HCT116 (cell line): Measurements from ENCODE around the gene CROCC. TPM values are rescaled to one million over a fixed set of nuclear protein-coding genes. Genes with fewer than 3 reads are reported as not detected.
A peak's percentile ranks its signal among the peaks of the same experiment; 100 is the strongest.
"Not testable (repeated sequence)": the region's sequence is repeated elsewhere in the genome, so short reads cannot be mapped to it uniquely, and the experiment has no call there.

Source experiments
- ATAC-seq: fragments of 200-7000 bp; cut with Tn5 transposase; 2 replicates; pipeline ENCODE4 v1.9.1; 2020; ENCODE audit warnings: mild to moderate bottlenecking, moderate library complexity
- BruUV-seq: library from RNA; stranded (reverse); fragments of 400-500 nt; replicated peaks from 2 replicates; lab custom pipeline; 2021; lab: Mats Ljungman, UMichigan
- CTCF ChIA-PET: fragments of 300-600 bp; sonication (Branson Sonifier 250); formaldehyde crosslinking; loops from one replicate; lab custom pipeline; 2021; ENCODE audit warnings: antibody characterized with exemption; lab: Charles Lee
- POLR2A ChIA-PET: fragments of 300-600, 350-600 bp; sonication (Branson Sonifier 250); formaldehyde crosslinking; loops from one replicate; lab custom pipeline; 2021; ENCODE audit warnings: antibody characterized with exemption; lab: Charles Lee
- RAD21 ChIA-PET, 2 experiments: fragments of 300-600 bp; sonication (Branson Sonifier 250); formaldehyde crosslinking; loops; one replicate each; lab custom pipeline; 2023; ENCODE audit warnings: low total read pairs in 2 of 2; ENCODE audit not compliant: uncharacterized antibody in 2 of 2, unreplicated experiment in 2 of 2, low non-redundant PET in 1 of 2; lab: Charles Lee
- DNase-seq: peaks from one replicate; pipeline ENCODE4 v3.0.0-alpha.2; 2010; ENCODE audit warnings: low read depth, low spot score
- H2AFZ ChIP-seq: fragments of 200-600 bp; shearing (Covaris generic), sonication (generic); 2 replicates; pipeline ENCODE4 v1.6.1; 2017; ENCODE audit warnings: low read depth, mixed run types, mixed read lengths, antibody characterized with exemption, low read length; ENCODE audit not compliant: poor library complexity, severe bottlenecking
- H3K27ac ChIP-seq: 2 replicates; pipeline ENCODE4 v1.5.1; 2012; ENCODE audit warnings: low read depth, low read length
- H3K27me3 ChIP-seq: fragments of 200-600 bp; sonication (generic); 2 replicates; pipeline ENCODE4 v1.6.1; 2016; ENCODE audit warnings: mixed run types, low read length, mixed read lengths; ENCODE audit not compliant: insufficient read depth
- H3K36me3 ChIP-seq, 2 experiments: fragments of 200-500 bp in 1 of 2; fragments of 200-600 bp in 1 of 2; sonication (Bioruptor generic) in 1 of 2; sonication (generic) in 1 of 2; 2 replicates each; pipeline versions ENCODE4 v1.5.1 to v1.6.1; 2014 to 2016; ENCODE audit warnings: low read length in 2 of 2, inconsistent platforms in 1 of 2, mixed read lengths in 1 of 2, mixed run types in 1 of 2; ENCODE audit not compliant: insufficient read depth in 2 of 2, control insufficient read depth in 1 of 2
- H3K4me1 ChIP-seq, 2 experiments: fragments of 200-600 bp in 1 of 2; sonication (generic) in 1 of 2; 2 replicates each; pipeline versions ENCODE4 v1.5.1 to v1.6.1; 2012 to 2017; ENCODE audit warnings: low read length in 2 of 2, inconsistent platforms in 1 of 2, mild to moderate bottlenecking in 1 of 2, mixed read lengths in 1 of 2, mixed run types in 1 of 2, moderate library complexity in 1 of 2; ENCODE audit not compliant: insufficient read depth in 2 of 2, control insufficient read depth in 1 of 2
- H3K4me2 ChIP-seq: fragments of 200-600 bp; sonication (generic); 2 replicates; pipeline ENCODE4 v1.6.1; 2017; ENCODE audit warnings: mixed run types, low read length, mixed read lengths
- H3K4me3 ChIP-seq, 2 experiments: fragments of 200-600 bp in 1 of 2; sonication (generic) in 1 of 2; replicated peaks in 1 of 2; 2 replicates each; pipeline ENCODE4 v1.5.1; 2011 to 2016; ENCODE audit warnings: low read length in 2 of 2, control low read depth in 1 of 2, low read depth in 1 of 2, mild to moderate bottlenecking in 1 of 2, mixed read lengths in 1 of 2, mixed run types in 1 of 2
- H3K79me2 ChIP-seq: fragments of 200-600 bp; sonication (generic); 2 replicates; pipeline ENCODE4 v1.6.1; 2017; ENCODE audit warnings: mild to moderate bottlenecking, mixed run types, low read length, moderate library complexity, mixed read lengths; ENCODE audit not compliant: insufficient read depth
- H3K9ac ChIP-seq: fragments of 200-600 bp; sonication (generic); 2 replicates; pipeline ENCODE4 v1.6.1; 2016; ENCODE audit warnings: low read length, mixed read lengths
- H3K9me2 ChIP-seq: fragments of 200-600 bp; sonication (generic), shearing (Covaris generic); 2 replicates; pipeline ENCODE4 v1.6.1; 2017; ENCODE audit warnings: mixed run types, mild to moderate bottlenecking, moderate library complexity; ENCODE audit not compliant: insufficient read depth
- H3K9me3 ChIP-seq, 2 experiments: fragments of 200-500 bp in 1 of 2; fragments of 200-600 bp in 1 of 2; sonication (Bioruptor generic) in 1 of 2; sonication (generic) in 1 of 2; 2 replicates each; pipeline ENCODE4 v1.6.1; 2014 to 2017; ENCODE audit warnings: low read length in 2 of 2, mixed read lengths in 2 of 2, inconsistent platforms in 1 of 2, low read depth in 1 of 2, mild to moderate bottlenecking in 1 of 2, mixed run types in 1 of 2, moderate library complexity in 1 of 2; ENCODE audit not compliant: control insufficient read depth in 1 of 2, insufficient read depth in 1 of 2
- H4K20me1 ChIP-seq: fragments of 200-600 bp; sonication (generic), shearing (Covaris generic); 2 replicates; pipeline ENCODE4 v1.6.1; 2017; ENCODE audit warnings: mixed run types, mild to moderate bottlenecking, moderate library complexity; ENCODE audit not compliant: insufficient read depth
- intact Hi-C: fragments of 100-400 bp; cut with micrococcal nuclease; formaldehyde crosslinking; loops from 2 replicates; pipeline ENCODE4 v1.10.0; 2022
- total RNA-seq: library from RNA; stranded (reverse); gene quantifications from one replicate; pipeline ENCODE4 v1.2.1, GENCODE V29; 2021; ENCODE audit not compliant: unreplicated experiment

The CROCC gene
- total RNA-seq, 1 experiment from 2014 or later, result 30.1 TPM

DNA sequence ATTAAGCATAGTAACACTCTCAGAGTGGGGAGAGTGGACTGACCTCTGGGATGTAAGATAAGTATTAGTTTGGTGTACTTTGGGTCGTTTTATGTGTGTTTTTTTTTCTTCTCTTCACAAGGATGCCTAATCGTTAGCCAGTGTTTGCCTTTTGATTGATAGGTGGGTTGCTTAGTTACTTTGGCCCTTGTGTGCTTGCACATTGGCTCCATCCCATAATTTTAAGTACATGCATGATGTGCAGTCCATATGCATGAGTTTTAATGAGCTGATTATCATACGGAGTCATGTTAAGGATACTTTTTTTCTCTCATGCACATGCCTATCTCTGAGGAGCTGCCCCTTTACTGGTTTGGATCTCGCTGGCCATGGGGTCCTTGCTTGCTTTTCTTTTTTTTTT lies 30.7 kb upstream of the CROCC start:
- DNase-seq, intact Hi-C loops, H3K9ac ChIP-seq, H4K20me1 ChIP-seq, H3K4me2 ChIP-seq, H3K4me1 ChIP-seq, RAD21 ChIA-PET, H3K4me3 ChIP-seq, H3K27me3 ChIP-seq, H3K9me3 ChIP-seq, H3K27ac ChIP-seq, H3K36me3 ChIP-seq, CTCF ChIA-PET, POLR2A ChIA-PET, H3K9me2 ChIP-seq, BruUV-seq, ATAC-seq, H3K79me2 ChIP-seq, H2AFZ ChIP-seq: not testable (repeated sequence)

GRCh38 chr1:16892978-16893525 lies 28.7 kb upstream of the CROCC start:
- H3K27ac ChIP-seq, H4K20me1 ChIP-seq, ATAC-seq, H3K9me2 ChIP-seq, H3K27me3 ChIP-seq, H3K4me3 ChIP-seq, RAD21 ChIA-PET, H3K36me3 ChIP-seq, H2AFZ ChIP-seq, DNase-seq, H3K9me3 ChIP-seq, H3K4me2 ChIP-seq, H3K9ac ChIP-seq, intact Hi-C loops, BruUV-seq, H3K79me2 ChIP-seq: not testable (repeated sequence)
- H3K4me1 ChIP-seq, result peaks cover 10 to 21% of the 10 kb centered on the region in 2 experiments
- POLR2A ChIA-PET, result interaction anchor here (1.2 to 1.4 kb wide), 2 partner anchors 12 to 16 kb away, joined by 4 to 5 read pairs; no protein-coding TSS in a partner anchor
- CTCF ChIA-PET, result interaction anchor here (1.0 kb wide), 1 partner anchor 272 kb away, joined by 3 read pairs; no protein-coding TSS in a partner anchor

DNA sequence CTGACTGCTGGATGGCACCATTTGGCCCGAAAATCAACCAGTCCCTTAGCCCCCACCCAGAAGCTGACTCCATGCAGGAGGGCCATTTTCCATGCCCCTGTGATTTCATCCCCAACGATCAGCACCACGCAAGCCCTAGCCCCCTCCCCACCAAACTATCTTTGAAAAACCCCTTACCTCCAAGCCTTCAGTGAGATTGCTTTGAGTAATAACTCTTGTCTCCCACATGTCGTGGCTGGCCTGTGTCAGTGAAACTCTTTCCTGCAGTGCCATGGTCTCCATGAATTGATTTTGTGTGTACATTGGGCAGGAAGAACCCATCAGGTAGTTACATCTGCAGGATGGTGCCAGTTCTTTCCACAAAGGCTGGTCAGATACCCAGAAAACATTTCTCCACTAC lies 27.9 kb upstream of the CROCC start:
- H3K9me3 ChIP-seq, CTCF ChIA-PET, H3K9me2 ChIP-seq, H3K36me3 ChIP-seq, H3K27ac ChIP-seq, H3K27me3 ChIP-seq, BruUV-seq, H2AFZ ChIP-seq, H3K4me2 ChIP-seq, DNase-seq, H3K4me3 ChIP-seq, H4K20me1 ChIP-seq, H3K9ac ChIP-seq, intact Hi-C loops, RAD21 ChIA-PET, ATAC-seq, H3K79me2 ChIP-seq: not testable (repeated sequence)
- POLR2A ChIA-PET, result interaction anchor here (1.4 kb wide), 1 partner anchor 17 kb away, joined by 5 read pairs; no protein-coding TSS in a partner anchor
- peaks cover 10 to 21% of the 10 kb centered on the region in 2 experiments for H3K4me1 ChIP-seq

GRCh38 chr1:16894338-16894737 lies 27.4 kb upstream of the CROCC start:
- CTCF ChIA-PET, DNase-seq, H3K36me3 ChIP-seq, H3K4me3 ChIP-seq, POLR2A ChIA-PET, H3K9ac ChIP-seq, H4K20me1 ChIP-seq, H2AFZ ChIP-seq, ATAC-seq, H3K9me2 ChIP-seq, H3K79me2 ChIP-seq, H3K27me3 ChIP-seq, H3K27ac ChIP-seq, BruUV-seq, RAD21 ChIA-PET, intact Hi-C loops, H3K9me3 ChIP-seq: not testable (repeated sequence)
- Histone ChIP-seq H3K4me1 (peaks cover 10 to 21% of the 10 kb centered on the region in 2 experiments), H3K4me2 (peak overlapping the region; percentile 72; the same call in 1 of the 2 replicates)
